ENCODE data around the gene LY6G6C.

DNA sequence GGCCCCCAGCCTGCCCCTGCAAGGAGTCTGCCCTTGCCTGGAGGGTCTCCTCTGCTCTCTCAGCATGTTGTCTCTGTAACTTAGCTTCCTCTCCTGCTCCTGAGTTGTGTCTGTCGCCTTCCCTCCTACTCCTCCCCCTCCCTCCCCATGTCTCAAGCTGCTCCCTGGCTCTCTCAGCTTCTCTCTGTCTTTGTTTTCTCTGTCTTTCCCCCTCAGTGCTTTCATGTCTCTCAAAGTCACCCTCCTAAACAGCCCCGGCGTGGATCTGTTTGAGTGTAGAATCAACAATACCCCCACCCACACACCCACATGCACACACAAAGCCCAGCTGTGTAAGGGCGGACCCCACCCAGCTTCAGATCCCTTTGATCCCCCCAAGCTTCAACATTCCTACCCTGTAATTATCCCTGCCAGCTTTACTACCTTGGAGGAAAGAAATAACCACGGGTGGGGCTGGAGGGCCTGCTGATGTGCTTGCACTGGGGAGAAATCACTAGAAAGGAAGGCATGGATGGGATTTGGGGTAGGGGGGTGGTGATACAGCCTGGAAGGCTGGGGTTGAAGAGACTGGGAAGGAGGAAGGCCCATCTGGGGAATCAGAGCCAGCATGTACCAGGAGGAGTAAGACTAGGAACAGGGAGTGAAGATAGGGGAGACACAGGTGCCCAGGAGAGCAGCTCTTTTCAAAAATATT lies 7.4 kb downstream of the LY6G6C start:
- TF ChIP-seq ZNF274 (IDR thresholded peaks at IDR 0.05; ENCODE audit: low read depth, low read length) (no peak), YY1 (IDR thresholded peaks at IDR 0.05; ENCODE audit: insufficient read depth, insufficient read length) (no peak)
